ENCODE measurements around the gene CCDC180. TPM values are rescaled to one million over a fixed set of nuclear protein-coding genes. Genes with fewer than 3 reads are reported as not detected.
"Not testable (repeated sequence)": the region's sequence is repeated elsewhere in the genome, so short reads cannot be mapped to it uniquely, and the experiment has no call there.

CCDC180 gene
- total RNA-seq, 1 donor from 2014 or later: 0.72 TPM

DNA sequence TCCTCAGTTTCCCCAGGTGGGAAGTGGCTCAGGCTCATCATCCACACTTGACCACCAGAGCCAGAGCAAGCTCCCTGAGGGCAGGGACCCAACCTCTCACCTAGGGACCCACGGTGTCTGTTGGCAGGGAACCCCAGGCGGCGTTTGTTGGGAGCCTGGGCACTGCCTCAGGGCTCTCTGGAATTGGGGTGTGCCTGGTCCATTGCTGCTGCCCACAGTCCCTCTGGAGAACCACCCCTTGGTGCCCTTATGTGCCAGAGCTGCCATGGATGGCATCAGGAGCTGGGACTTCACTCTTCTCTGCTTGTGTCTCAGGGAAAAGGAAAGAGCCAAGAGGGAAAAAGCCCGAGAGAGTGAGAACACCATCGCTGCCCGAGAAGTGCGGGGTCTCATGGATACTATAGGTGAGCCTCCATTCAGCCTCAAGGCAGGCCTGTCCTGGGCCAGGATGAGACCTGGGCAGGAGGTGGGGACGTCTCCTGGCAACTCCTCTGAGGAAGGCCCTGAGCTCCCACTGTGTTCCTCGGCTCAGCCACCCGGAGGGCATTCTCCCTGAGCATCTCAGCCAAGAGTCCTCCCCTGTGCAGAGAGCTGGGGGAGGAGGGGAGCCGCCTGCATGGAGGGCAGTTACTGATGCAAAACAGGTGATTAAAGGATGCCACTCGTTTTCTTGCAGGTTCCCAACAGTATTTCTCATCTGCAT lies 4.5 kb downstream of the CCDC180 start:
- ATAC-seq: no peak

DNA sequence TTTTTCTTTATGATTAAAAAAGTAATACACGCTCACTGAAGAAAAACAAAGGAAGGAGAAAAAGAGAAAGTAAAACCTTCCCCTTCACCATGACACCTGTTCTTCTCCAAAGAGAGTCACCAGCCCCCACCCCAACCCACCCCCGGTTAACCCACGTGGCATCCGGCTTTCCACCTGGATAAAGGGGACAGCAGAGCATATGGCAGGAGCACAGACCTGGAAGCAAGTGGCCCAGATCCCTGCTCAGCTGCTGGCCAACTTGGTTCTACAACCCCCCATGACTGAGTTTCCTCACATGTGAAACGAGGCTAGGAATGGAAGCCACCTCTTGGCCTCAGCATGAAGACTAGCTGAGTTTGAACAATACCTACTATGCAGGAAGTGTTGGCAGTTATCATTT lies 5.1 kb downstream of the CCDC180 start:
- no peak for ATAC-seq

DNA sequence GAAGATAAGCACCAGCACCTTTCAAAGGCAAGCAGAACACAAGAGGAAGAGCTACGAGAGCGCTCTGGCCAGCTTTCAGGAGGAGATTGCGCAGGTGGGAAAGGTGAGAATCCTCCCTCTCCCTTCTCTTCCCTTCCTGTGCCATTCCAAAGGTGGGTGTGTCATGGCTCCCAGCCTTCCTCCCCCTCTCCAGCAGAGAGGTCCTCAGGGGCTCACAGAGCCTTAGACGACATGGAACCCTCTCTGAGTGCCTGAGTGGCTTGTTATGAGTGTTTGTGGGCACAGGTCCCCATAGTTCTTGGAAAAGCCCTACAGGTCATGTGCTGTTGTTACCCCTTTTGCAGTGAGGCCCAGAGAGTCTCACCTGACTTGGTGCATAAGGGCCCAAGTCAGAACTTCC lies 5.8 kb downstream of the CCDC180 start:
- no peak for ATAC-seq

DNA sequence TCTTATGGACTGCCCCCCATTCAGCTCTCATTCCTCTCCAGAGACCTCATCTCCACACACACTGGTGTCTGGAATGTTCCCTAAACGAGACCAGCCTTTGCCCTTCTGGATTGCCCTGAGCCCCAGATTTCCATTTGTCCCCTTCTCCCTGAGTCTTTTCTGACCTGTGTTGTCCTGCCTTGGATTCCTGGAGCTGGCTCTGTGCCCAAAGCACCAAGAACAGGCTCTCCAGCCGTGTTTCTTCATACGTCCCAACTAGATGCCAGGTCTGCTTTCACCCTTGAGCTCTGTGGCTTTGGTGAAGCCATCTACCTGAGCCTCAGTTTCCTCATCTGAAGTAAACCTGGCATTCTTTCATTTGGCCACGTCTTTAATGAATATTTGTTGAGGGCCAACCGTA lies 6.3 kb downstream of the CCDC180 start:
- no peak for ATAC-seq

DNA sequence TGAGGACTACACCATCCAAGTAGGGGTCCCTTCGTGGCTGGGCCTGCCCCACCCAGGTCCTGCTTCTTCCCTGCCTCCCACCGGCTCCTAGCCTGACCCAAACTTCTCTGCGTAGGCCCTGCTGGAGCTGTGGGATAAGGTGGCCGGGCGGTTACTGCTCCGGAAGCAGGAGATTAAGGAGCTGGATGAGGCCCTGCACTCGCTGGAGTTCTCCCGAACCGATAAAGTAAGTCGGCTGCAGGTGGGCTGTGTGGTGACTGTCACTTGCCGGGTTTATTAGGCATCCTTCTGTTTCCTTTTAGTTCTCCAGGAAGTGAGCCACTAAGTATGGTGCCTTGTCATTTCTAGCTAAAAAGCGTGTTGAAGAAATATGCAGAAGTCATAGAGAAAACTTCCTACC lies 7.0 kb downstream of the CCDC180 start:
- no peak for ATAC-seq

DNA sequence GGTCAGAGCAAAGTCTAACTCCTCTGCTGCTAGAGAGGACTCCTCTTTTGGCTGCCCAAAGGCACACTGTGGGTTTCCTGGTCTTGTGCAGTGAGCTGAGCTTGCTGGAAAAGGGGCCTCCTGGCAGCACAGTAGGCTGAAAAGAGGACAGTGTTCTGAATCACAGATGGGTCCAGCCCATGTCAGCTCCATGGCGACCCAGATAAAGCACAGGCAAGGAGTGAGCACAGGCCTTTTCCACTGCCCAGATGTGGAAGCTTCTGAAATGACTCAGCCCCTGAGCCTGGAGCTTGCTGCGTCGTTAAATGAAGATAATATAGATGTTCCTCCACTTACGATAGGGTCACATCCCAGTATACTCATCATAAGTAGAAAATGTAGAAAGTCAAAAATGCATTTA lies 8.1 kb downstream of the CCDC180 start:
- ATAC-seq: no peak

DNA sequence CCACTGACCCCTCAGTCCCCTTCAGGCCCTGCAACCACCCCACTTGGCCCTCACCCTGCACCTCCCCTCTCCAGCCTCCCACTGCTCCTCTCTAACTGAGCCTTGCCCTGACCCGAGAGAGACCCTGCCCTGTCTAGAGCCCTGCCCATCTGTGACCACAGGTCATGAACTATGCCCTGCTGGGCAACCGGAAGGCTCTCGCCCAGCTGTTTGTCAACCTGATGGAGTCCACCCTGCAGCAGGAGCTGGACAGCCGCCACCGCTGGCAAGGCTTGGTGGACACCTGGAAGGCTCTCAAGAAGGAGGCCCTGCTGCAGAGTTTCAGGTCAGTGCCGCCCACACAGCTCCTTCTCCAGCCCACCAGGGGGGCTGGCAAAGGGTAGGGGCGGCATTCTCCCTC lies 9.4 kb downstream of the CCDC180 start:
- no peak for ATAC-seq

DNA sequence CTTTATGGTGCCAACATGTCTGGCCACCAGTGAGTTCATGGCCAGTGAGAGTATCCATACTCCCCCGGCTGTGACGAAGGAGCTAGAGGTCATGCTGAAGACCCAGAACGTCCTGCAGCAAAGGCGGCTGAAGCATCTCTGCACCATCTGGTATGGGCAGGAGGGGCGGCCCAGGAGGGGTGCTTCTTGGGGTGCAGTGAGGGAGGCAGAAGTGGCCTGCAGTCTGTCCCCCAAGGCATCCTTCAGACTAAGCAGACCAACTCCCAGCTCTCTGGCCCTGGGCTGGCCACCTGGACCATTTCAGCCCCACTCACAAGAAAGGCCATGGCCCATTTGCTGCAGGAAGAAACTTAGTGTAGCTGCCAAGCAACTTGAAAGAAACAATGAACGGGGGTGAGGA lies 11.0 kb downstream of the CCDC180 start:
- no peak for ATAC-seq

DNA sequence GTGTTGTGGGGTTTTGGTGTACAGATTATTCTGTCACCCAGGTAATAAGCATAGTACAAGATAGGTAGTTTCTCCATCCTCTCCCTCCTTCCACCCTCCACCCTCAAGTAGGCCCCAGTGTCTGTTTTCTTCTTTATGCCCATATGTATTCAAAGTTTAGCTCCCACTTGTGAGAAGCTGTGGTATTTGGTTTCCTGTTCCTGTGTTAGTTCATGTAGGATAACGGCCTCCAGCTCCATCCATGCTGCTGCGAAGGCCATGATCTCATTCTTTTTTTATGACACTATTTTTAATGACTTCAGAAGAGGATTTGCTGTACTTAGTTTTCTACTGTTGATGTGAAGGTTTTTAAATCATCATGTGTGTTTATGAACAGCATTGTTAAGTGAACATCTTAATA lies 11.9 kb downstream of the CCDC180 start:
- no peak for ATAC-seq

DNA sequence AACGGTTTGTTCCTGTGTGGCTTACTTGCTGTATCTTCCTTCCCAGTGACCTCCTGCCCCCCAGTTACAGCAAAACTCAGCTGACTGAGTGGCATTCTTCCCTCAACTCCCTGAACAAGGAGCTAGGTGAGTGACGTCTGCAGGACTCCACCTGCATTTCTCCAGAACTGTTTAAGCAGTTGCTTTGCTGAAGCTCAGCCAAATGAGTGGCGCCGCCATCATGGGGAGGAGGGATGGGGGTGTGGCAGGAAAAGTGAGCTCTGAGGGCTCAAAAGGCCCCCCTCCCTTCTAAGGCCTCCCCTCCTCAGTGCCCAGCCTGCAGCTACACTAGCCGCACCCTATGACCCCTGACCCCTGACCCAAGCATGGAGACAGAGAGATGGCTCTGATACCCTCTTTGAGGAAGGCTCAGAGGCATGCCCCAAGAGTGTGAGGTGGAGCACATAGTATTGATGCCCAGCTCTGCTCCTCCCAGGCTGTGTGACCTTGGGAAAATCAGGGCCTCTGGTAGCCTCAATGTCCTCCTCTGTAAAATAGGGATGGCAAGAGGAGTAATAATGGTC lies 12.7 kb downstream of the CCDC180 start:
- no peak for ATAC-seq

DNA sequence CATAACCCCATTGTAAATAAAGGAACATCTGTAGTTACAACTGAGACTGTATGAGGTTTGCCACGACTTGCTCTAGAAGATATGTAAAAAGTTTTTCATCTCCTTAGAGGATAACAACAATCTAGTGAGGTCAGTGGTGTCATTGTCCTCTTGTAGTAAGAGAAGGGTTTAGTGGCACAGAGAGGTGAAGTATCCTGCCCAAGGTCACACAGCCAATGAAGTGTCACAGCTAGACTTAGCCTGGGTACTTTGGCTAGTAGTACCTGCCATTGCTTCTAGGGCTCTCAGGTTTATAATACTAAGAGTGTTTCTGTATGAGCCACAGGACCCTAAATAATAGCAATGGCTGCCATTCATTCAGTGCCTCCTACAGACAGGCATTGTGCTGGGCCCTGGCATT lies 13.8 kb downstream of the CCDC180 start:
- ATAC-seq: no peak

DNA sequence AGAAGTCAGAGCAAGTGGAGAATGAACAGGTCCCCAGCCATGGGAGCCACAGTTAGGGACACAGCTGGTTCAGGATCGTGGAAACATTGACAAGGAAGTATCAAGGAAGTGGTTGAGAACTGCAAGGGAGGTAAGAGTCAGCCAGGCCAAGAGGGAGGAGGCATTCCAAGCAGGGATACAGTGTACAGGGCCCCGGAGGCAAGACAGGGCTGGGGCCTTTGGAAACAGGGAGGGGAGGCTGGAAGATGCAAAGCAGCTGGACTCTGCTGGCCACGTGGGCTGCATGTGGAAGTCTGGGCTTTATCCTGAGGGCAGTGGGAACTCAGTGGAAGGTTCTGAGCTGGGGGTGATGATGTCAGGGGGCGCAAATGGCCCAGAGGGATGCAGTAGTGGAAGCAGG lies 14.2 kb downstream of the CCDC180 start:
- no peak for ATAC-seq

DNA sequence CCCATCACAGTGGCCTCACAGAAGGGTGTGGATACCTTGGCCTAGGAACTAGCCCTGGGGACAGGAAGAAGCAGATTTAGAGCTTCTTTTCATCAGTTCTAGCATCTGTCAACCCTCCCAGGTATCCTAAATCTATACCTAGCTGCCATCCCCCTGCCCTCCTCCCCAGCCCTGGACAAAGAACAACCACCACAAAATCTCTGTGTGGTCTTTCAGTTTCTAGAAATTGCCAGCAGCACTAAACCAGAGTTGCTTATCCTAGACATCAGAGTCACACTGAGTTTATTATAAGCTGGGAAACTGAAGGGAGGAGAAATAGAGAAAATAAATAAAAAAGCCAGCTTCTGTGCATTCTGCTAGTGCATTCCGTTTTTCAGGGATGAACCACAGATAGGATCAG lies 14.6 kb downstream of the CCDC180 start:
- ATAC-seq: no peak

DNA sequence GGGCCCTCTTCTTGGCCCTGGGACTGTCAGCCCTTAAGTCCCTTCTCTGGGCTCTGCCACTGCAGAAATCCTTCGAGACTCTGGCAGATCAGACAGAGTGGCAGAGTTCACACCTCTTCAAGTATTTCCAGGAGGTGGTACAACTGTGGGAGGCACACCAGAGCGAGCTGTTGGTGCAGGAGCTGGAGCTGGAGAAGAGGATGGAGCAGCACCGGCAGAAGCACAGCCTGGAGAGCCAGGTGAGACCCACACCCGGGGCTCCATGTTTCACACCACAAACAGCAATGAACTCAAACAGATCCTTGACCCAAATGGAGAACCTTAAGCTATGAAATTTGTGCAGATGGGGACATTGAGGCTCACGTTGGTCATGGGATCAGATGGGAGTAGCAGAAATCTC lies 17.5 kb downstream of the CCDC180 start:
- no peak for ATAC-seq

DNA sequence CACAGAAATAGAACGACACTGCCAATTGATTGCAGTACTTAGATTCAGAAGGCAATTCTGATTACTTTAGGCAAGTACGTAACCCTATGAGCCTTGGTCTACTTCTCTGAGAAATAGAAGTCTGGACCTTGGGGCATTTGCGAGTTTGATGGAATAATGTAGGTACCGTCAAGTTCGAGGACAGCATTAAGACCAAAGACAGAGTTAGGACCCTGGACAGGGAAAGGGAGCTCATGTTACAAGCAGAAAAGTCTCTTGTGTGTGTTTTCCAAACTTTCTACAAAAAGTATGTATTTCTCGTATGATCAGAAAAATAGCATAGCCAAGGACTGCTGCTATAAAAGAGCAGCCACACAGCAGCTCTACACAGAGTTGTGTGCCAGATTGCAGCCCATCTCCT lies 20.1 kb downstream of the CCDC180 start:
- ATAC-seq: no peak

DNA sequence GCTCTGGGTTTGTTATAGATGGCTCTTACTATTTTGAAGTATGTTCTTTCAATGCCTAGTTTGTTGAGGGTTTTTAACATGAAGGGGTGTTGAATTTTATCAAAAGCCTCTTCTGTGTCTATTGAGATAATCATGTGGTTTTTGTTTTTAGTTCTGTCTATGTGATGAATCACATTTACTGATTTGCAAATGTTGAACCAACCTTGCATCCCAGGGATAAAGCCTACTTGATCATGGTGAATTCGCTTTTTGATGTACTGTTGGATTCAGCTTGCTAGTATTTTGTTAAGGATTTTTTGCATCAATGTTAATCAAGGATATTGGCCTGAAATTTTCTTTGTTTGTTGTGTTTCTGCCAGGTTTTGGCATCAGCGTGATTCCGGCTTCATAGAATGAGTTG lies 25.5 kb downstream of the CCDC180 start:
- ATAC-seq: no peak

DNA sequence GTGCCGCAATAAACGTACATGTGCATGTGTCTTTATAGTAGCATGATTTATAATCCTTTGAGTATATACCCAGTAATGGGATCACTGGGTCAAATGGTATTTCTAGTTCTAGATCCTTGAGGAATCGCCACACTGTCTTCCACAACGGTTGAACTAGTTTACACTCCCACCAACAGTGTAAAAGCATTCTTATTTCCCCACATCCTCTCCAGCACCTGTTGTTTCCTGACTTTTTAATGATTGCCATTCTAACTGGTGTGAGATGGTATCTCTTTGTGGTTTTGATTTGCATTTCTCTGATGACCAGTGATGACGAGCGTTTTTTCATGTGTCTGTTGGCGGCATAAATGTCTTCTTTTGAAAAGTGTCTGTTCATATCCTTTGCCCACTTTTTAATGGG lies 28.2 kb downstream of the CCDC180 start:
- ATAC-seq: not testable (repeated sequence)

DNA sequence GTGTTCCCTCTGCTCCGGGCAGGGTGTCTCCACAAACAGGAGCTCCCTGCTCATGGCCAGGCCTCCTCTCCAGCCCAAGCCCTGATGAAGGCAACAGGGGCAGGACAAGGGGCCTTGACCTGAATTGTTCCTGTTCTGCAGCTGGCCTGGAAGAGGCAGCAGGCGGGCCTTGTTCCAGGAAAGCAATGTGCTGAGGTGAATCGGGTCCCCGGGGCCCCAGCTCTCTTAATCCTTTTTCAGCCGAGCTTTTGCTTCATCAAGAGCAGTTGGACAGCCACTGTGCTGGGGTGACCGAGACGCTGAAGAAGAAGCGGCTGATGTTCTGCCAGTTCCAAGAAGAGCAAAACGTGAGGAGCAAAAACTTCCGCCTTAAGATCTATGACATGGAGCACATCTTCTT lies 41.4 kb downstream of the CCDC180 start:
- no peak for ATAC-seq

DNA sequence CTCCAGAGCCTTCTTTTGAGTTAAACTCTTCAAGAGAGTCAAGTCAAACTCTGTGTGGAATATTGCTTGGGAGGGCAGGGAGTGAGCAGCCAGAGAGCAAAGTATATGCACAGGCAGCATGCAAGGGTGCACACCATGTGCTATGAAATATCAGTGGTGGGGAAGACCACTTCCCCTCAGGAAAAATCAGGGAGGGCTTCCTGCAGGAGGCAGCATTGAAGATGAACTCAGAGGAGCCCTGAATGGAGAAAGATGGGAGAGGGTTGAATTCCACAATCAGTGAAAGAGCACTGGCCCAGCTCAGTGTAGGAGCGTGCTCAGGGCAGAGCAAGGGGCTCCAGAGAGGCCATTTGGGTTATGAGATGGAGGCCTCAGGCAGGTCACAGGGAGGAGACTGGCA lies 41.9 kb downstream of the CCDC180 start:
- ATAC-seq: no peak

DNA sequence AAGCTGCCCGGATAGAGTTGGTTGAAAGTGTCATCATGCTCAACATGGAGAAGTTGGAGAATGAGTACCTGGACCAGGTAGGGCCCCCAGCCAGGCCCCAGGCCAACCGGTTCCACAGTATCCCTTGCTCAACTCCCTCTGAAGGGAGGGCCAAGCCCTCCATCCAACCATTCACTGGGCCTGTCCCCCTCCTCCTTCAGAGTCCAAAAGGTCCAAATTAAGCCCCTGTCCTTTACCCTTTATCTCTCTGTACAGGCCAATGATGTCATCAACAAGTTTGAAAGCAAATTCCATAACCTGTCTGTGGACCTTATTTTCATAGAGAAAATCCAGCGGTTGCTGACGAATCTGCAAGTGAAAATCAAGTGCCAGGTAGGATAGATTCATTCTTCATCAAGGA lies 47.2 kb downstream of the CCDC180 start:
- ATAC-seq: no peak

DNA sequence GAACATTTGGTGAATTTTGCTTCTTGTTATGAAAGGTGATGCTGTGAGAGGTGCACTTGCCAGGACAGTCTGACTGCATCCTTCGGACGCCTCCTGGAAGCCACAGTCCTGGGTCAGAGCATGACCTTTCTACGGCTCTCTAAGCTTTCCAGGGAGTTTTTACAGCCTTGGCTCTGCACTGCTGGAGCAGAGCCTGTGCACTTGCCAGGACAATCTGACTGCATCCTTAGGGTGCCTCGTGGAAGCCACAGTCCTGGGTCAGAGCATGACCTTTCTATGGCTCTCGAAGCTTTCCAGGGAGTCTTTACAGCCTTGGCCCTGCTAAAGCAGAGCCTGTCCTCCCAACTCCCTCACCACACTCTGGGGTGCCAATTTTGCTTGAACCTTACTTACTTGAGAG lies 49.6 kb downstream of the CCDC180 start:
- ATAC-seq: no peak

Measured in esophagus mucosa (tissue), 1 donor.